Effector memory CD4-positive, alpha-beta T cell (primary cell): ENCODE data around the gene TENT5D.
"Not testable (repeated sequence)": the region's sequence is repeated elsewhere in the genome, so short reads cannot be mapped to it uniquely, and the experiment has no call there.

Experiments used
- DNase-seq, 3 donors: peaks; one replicate each; pipeline ENCODE4 v3.0.0-alpha.2; 2020
- H3K27ac ChIP-seq: 2 replicates; pipeline ENCODE4 v1.7.0; 2013; ENCODE audit warnings: mild to moderate bottlenecking, low read length, moderate library complexity; ENCODE audit not compliant: insufficient read depth, poor library complexity, severe bottlenecking
- H3K27me3 ChIP-seq: replicated peaks from 2 replicates; pipeline ENCODE4 v1.7.0; 2013; ENCODE audit warnings: mild to moderate bottlenecking, low read length; ENCODE audit not compliant: insufficient read depth, control insufficient read depth, poor library complexity, severe bottlenecking
- H3K36me3 ChIP-seq: 2 replicates; pipeline ENCODE4 v1.7.0; 2013; ENCODE audit warnings: mild to moderate bottlenecking, low read length, moderate library complexity; ENCODE audit not compliant: control insufficient read depth, insufficient read depth
- H3K4me1 ChIP-seq: 2 replicates; pipeline ENCODE4 v1.7.0; 2013; ENCODE audit warnings: low read length, mild to moderate bottlenecking; ENCODE audit not compliant: control insufficient read depth, insufficient read depth, poor library complexity, severe bottlenecking
- H3K4me3 ChIP-seq: 2 replicates; pipeline ENCODE4 v1.7.0; 2013; ENCODE audit warnings: low read length, low read depth, mild to moderate bottlenecking; ENCODE audit not compliant: insufficient read depth, poor library complexity, severe bottlenecking
- H3K9me3 ChIP-seq: 2 replicates; pipeline ENCODE4 v1.7.0; 2013; ENCODE audit warnings: mild to moderate bottlenecking, low read length, moderate library complexity; ENCODE audit not compliant: control insufficient read depth
- total RNA-seq, 3 donors: gene quantifications; one replicate each; lab custom pipeline; 2026; lab: John Stamatoyannopoulos, UW

TENT5D gene
- total RNA-seq = 0 reads per million in 3 donors

DNA sequence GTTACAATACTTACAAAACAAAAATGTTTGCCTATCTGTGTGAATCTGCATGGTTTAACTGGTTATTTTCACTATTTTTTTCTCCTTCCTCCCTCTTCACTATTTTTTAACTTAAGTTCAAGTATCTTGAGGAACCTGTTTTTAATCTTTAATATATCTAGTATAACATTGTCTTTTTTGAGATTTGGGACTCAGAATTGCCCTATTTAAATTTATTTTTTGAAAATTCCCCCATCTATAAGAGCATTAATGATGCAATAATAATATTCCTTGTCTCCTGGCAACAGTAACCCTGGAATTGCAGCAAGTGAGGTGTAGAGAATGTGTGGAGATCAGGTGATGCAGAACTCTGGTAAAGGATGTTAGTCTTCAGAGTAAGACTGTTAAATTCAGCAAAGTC is at the start of gene TENT5D:
Gene TENT5D (plus strand): TSS at position 301 of the 400 bp plus-strand sequence. CDS start 22,093 bp downstream, outside the sequence.
- H3K27ac ChIP-seq = no peak within 1 kb of the TSS
- no peak for DNase-seq
- H3K27me3 ChIP-seq = no peaks in the 10 kb centered on the region
- H3K9me3 ChIP-seq = no peaks in the 10 kb centered on the region
- H3K36me3 ChIP-seq = no peaks in the 10 kb centered on the region
- H3K4me1 ChIP-seq = no peaks in the 10 kb centered on the region
- no peak within 1 kb of the TSS for H3K4me3 ChIP-seq

DNA sequence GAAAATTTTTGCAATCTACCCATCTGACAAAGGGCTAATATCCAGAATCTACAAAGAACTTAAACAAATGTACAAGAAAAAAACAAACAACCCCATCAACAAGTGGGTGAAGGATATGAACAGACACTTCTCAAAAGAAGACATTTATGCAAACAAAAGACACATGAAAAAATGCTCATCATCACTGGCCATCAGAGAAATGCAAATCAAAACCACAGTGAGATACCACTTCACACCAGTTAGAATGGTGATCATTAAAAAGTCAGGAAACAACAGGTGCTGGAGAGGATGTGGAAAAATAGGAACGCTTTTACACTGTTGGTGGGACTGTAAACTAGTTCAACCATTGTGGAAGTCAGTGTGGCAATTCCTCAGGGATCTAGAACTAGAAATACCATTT is 34.6 kb upstream of the TENT5D start:
- DNase-seq = not testable (repeated sequence)

DNA sequence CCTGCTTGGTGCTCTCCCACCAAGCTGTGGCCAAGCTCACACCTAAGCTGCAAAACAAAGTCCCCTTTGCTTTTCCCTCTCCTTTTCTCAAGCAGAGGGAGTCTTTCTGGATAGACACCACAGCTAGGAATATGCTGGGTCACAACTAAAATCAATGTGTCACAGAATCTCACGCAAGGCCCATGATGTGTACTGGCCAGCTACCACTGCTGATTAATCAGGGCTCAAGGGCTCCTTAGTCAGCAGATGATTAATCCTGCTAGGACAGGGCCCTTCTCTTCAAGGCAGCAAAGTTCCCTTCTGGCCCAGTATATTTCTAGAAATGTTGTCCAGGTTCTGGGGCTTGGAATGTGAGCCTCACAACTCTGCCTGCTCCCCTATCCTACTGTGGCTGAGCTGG is 32.0 kb upstream of the TENT5D start:
- no peak overlapping the region for H3K4me3 ChIP-seq
- no peaks in the 10 kb centered on the region for H3K36me3 ChIP-seq
- H3K27me3 ChIP-seq = no peaks in the 10 kb centered on the region
- H3K27ac ChIP-seq = no peak overlapping the region
- H3K9me3 ChIP-seq = no peaks in the 10 kb centered on the region
- H3K4me1 ChIP-seq = no peaks in the 10 kb centered on the region
- no peak for DNase-seq

More for the DNA sequence above, 34.6 kb upstream of the TENT5D start:
- not testable (repeated sequence) for H3K4me1 ChIP-seq, H3K27ac ChIP-seq, H3K9me3 ChIP-seq, H3K36me3 ChIP-seq, H3K4me3 ChIP-seq, H3K27me3 ChIP-seq

DNA sequence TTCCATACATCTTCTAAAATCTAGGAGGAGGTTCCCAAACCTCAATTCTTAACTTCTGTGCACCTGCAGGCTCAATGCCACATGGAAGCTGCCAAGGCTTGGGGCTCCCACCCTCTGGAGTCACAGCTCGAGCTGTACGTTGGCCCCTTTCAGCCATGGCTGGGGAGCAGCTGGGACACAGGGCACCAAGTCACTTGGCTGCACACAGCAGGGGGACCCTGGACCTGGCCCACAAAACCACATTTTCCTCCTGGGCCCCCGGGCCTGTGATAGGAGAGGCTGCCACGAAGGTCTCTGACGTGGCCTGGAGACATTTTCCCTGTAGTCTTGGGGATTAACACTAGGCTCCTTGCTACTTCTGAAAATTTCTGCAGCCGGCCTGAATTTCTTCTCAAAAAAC is 8.2 kb upstream of the TENT5D start:
- no peaks in the 10 kb centered on the region for H3K36me3 ChIP-seq
- no peaks in the 10 kb centered on the region for H3K27me3 ChIP-seq
- no peaks in the 10 kb centered on the region for H3K9me3 ChIP-seq
- H3K4me1 ChIP-seq = no peaks in the 10 kb centered on the region
- no peak overlapping the region for H3K27ac ChIP-seq
- no peak overlapping the region for H3K4me3 ChIP-seq
- no peak for DNase-seq

DNA sequence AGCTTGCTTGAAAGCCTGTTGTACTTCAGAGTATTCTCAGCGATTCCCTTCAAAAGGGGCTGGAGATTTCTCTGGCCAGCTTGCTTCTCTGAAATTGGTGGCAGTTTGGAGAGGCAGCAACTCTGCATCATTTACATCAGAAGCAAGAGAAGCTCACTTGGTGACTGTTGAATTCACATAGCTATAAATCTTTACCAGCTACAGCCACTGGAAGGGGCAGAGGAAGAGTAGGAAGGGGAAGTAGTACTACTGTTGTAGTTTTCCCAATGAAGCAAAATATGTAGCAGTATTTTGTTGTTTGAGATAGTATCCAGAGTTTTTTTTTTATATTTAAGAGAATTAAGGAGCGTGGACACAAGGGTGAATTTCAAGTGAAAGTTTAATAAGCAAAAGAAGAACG is 2.8 kb downstream of the TENT5D start:
- no peak overlapping the region for H3K27ac ChIP-seq
- no peaks in the 10 kb centered on the region for H3K4me1 ChIP-seq
- H3K4me3 ChIP-seq = no peak overlapping the region
- DNase-seq = no peak
- no peaks in the 10 kb centered on the region for H3K36me3 ChIP-seq
- H3K9me3 ChIP-seq = no peaks in the 10 kb centered on the region
- no peaks in the 10 kb centered on the region for H3K27me3 ChIP-seq

DNA sequence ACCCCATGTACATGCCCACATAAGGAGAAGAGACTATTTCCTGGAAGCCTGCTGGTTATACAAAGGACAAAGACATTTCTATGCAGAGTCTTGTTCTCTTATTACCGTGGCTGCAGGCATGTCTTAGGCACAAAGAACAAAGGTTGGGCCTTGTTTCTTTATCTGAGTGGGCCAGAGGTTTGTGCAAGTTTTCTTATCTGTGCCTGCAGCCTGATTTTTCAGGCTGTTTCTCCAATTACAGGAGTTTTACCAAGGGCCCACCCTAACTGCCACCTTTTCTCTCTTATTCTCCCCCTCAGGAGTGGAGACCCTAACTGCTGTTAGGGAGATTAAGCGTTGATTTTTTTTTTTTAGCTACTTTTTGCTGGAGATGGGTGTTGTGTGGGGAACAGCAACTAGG is 3.5 kb downstream of the TENT5D start:
- H3K4me3 ChIP-seq = no peak overlapping the region
- no peaks in the 10 kb centered on the region for H3K36me3 ChIP-seq
- H3K27ac ChIP-seq = no peak overlapping the region
- no peak for DNase-seq
- H3K9me3 ChIP-seq = no peaks in the 10 kb centered on the region
- no peaks in the 10 kb centered on the region for H3K4me1 ChIP-seq
- no peaks in the 10 kb centered on the region for H3K27me3 ChIP-seq

DNA sequence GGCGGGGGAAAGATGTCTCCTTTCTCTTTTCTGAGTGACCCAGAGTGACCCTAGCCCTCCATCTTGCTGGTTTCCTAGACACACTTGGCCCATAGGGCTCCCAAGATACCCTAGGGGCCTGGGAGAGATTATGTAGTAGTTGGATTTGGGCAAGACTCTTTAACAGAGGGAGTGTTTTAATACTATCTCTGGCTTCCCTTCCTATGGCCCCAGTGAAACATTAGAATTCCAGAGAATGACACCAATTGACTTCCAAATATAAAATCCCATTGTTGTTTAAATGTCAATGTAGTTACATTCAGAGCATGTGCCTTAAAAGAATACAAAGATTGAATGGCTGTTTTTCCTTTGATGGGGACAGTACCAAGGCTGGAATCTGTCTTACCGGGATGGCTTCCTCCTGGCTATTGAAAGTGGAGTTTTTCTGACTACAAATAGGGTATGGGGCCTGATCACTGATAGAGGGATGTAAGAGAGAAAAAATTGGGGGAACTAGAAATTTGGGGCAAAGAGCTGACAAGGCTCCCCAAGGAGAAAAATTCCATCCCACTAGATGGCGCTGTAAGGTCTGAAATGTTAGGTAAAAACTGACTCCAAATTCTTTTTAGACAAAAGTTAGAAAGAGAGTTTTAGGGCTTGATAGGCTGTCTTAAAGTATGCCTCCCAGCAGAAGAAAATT is 10.7 kb downstream of the TENT5D start:
- H3K27me3 ChIP-seq = no peaks in the 10 kb centered on the region
- no peak for DNase-seq
- no peak overlapping the region for H3K4me3 ChIP-seq
- H3K4me1 ChIP-seq = no peaks in the 10 kb centered on the region
- no peak overlapping the region for H3K27ac ChIP-seq
- H3K36me3 ChIP-seq = no peaks in the 10 kb centered on the region
- H3K9me3 ChIP-seq = no peaks in the 10 kb centered on the region

DNA sequence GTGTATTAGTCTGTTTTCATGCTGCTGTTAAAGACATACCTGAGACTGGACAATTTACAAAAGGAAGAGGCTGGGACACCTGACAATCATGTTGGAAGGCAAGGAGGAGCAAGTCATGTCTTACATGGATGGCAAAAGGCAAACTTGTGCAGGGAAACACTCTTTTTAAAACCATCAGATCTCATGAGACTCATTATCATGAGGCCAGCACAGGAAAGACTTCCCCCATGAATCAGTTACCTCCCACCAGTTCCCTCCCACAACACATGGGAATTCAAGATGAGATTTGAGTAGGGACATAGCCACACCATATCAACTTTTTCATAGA is 11.2 kb downstream of the TENT5D start:
- Histone ChIP-seq H3K9me3 (no peaks in the 10 kb centered on the region), H3K27ac (no peak overlapping the region), H3K4me1 (no peaks in the 10 kb centered on the region), H3K27me3 (no peaks in the 10 kb centered on the region), H3K4me3 (no peak overlapping the region), H3K36me3 (no peaks in the 10 kb centered on the region)
- DNase-seq = no peak

DNA sequence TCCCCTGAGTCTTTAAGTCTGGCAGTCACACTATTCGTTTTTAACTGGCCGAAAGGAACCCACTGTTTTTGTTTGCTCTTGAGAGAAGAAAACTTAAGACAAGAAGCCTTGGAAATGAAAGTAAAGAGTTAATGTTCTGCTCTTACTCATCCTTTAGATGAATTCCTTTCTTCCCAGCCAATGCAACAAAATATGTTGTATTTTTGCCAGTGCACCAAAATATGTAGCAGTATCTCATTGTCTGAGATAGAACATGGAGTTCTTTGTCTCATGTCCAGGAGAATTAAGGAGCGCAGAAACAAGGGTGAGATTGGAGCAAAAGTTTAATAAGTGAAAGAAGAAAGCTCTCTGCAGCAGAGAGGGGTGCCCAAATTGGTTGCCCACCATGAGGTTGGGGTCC is 12.2 kb downstream of the TENT5D start:
- DNase-seq = no peak
- H3K27ac ChIP-seq = no peak overlapping the region
- H3K36me3 ChIP-seq = no peaks in the 10 kb centered on the region
- no peaks in the 10 kb centered on the region for H3K4me1 ChIP-seq
- no peaks in the 10 kb centered on the region for H3K9me3 ChIP-seq
- H3K4me3 ChIP-seq = no peak overlapping the region
- H3K27me3 ChIP-seq = no peaks in the 10 kb centered on the region

DNA sequence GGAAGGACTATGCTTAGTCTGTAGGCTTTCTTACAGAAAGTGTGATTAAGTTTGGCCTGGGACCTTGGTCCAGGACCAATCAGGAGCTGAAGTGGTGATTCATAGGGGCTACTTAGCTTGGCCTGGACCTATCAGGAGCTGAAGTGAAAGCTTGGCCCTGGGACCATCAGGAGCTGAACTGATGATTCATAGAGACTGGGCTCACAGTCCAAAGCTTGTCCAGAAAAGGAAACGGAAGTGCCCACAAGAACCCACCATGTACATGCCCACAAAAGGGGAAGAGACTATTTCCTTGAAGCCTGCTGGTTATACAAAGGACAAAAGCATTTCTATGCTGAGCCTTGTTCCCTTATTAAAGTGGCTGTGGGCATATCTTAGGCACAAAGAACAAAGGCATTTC is 12.6 kb downstream of the TENT5D start:
- no peak overlapping the region for H3K27ac ChIP-seq
- no peaks in the 10 kb centered on the region for H3K36me3 ChIP-seq
- no peaks in the 10 kb centered on the region for H3K27me3 ChIP-seq
- H3K4me3 ChIP-seq = no peak overlapping the region
- DNase-seq = no peak
- no peaks in the 10 kb centered on the region for H3K9me3 ChIP-seq
- H3K4me1 ChIP-seq = no peaks in the 10 kb centered on the region
